Activated CD8-positive, alpha-beta memory T cell treated with anti-CD3 and anti-CD28 coated beads, Interleukin-2, amount 50 U/mL, for 48 hours (primary cell): Measurements from ENCODE around the gene IL36RN.
A peak's percentile ranks its signal among the peaks of the same experiment; 100 is the strongest.

Experiments
- DNase-seq: peaks from one replicate; pipeline ENCODE4 v3.0.0-alpha.2; 2020

IL36RN gene

GRCh38 chr2:113104054-113104611 is 45.1 kb downstream of the IL36RN start:
- DNase-seq: peak; percentile 67

DNA sequence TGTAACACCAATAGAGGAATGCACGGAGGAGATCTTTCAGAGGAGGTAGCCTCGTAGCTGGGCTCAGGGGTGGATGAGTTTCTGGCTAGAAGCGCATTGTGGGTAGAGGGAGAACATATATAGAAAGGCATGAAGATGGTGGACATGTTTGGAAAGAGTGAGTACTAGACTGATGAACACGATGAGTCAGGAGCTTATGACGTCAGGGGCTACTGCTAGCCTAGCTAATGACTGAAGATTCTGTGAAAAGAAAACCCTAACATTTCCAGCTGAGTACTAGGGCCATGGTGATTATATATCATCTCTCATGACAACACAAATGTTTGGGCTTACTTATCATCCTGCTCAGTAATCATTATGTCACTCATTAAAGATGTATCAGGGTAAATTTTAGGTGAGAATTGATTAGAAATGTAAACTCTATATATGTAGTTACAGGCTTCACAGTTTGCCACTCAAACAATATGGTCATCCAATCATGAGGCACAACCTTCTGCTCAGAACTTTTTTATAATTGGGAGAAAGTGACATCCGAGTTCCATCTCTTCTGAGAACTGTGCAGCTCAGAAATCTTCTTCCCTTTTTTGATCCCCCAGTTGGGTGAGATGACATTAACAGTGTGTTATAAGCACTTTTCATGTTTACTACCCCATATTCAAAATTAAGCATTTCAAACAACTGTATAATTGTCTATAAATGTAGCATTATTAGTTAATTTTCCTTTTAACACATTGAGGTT is 46.2 kb downstream of the IL36RN start:
- peak; percentile 63 for DNase-seq

DNA sequence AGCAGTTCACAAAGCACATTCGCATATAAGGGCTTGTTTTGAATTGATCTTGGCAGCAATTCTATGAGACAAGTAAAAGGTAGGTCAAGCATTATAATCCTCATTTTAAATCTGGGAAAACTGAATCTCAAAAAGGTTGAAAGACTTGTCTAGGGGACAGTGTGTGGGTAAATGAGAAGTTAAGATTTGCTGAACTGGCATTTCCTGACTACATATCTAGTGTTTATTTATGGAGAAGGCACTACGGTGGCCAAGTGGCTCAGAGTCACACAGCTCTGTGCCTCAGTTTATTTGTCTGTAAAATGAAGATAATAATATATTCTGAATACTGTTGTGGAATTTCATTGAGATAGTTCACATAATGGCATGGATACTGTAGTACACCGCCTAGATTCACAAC is 52.1 kb downstream of the IL36RN start:
- DNase-seq: no peak

DNA sequence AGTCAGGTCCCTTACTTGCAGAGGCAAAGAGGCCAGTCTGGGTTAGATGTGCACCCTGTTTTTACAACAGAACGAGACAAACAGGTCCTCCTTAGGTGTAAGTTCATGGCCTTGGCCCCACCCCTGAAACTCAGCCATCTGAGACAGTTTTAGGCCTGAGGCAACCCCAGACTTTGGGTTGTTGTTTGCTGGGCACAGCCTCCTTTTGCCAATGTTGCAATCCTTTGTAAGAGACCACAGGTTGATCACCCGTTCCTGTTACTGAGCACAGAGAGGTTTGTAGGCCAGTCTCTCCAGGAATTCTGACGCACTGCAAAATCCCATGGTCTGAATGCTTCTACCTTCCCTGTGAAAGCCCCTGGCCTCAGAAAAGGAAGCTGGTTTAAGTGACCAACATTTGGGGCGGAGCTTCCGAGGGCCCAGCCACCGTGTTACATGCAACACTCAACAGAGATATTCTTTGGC is 52.9 kb downstream of the IL36RN start:
- no peak for DNase-seq

- no peak for DNase-seq
Measured at GRCh38 chr2:113112441-113112840, 53.4 kb downstream of the IL36RN start.

DNA sequence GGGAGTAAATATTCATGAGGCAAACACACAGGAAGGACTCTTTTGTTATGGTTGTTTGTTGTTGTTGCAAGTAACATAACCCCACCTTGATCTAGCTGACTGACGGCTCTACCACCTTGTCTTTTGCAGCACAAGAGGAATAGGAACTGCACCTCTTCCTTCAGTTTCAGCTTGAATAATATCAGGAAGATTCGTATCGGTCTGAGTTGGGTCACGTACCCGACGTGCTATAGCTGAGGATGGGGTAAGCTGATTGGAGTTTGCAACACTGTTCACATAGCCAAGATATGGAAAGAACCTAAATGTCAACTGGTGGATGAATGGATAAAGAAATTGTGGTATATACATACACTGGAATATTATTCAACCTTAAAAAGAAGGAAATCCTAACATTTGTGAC is 53.9 kb downstream of the IL36RN start:
- DNase-seq: no peak

GRCh38 chr2:113113807-113114206 is 54.8 kb downstream of the IL36RN start:
- no peak for DNase-seq
